PC-9 (cell line): ENCODE results near the gene S100PBP.

Experiments
- CTCF ChIP-seq: fragments of 200-600 bp; sonication (generic); conservative IDR thresholded peaks from 2 replicates; pipeline ENCODE4 v1.6.1; 2017; ENCODE audit warnings: mixed run types, antibody characterized with exemption, mild to moderate bottlenecking, moderate library complexity
- EZH2 ChIP-seq: fragments of 200-600 bp; sonication (generic); IDR thresholded peaks from 2 replicates; pipeline ENCODE4 v1.8.0; 2017; ENCODE audit warnings: antibody characterized with exemption, low read depth

DNA sequence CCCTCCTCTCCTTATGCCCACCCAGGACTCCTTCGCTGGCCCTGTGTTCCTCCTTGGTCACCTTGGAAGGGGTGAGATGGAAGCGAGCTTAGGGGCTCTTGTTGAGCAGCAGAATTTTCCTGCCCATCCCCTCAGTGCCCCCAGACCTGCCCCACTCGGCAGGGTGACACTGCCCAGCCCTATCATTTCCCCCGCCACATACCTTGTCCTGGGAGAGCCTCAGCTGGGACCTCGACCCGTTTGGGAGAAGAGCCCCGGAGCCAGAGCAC, 54.7 kb downstream of the S100PBP start:
- TF ChIP-seq CTCF (no peak), EZH2 (no peak)
